Measurements from ENCODE around the gene HAX1.
"Not testable (repeated sequence)": the region's sequence is repeated elsewhere in the genome, so short reads cannot be mapped to it uniquely, and the experiment has no call there.

The HAX1 gene

DNA sequence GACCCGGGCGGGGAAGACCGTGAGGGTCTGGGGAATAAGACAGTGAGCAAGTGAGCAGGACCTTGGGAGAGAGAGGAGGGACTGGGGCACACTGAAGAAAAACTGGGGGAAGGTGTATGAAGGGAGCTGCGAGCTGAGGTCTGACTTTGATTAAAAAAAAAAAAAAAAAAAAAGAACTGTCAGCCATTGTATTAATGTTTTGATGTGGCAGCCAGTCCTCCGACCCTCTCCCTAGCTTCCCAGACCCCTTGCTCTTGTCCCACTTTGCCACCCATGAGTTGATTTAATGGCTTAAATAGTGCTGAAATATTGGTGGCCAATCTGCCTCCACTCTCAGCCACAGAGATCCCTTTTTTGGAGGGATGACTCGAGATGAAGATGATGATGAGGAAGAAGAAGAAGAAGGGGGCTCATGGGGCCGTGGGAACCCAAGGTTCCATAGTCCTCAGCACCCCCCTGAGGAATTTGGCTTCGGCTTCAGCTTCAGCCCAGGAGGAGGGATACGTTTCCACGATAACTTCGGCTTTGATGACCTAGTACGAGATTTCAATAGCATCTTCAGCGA, 652 bp downstream of the HAX1 start (continued):
- TF ChIP-seq, protein P1, sequence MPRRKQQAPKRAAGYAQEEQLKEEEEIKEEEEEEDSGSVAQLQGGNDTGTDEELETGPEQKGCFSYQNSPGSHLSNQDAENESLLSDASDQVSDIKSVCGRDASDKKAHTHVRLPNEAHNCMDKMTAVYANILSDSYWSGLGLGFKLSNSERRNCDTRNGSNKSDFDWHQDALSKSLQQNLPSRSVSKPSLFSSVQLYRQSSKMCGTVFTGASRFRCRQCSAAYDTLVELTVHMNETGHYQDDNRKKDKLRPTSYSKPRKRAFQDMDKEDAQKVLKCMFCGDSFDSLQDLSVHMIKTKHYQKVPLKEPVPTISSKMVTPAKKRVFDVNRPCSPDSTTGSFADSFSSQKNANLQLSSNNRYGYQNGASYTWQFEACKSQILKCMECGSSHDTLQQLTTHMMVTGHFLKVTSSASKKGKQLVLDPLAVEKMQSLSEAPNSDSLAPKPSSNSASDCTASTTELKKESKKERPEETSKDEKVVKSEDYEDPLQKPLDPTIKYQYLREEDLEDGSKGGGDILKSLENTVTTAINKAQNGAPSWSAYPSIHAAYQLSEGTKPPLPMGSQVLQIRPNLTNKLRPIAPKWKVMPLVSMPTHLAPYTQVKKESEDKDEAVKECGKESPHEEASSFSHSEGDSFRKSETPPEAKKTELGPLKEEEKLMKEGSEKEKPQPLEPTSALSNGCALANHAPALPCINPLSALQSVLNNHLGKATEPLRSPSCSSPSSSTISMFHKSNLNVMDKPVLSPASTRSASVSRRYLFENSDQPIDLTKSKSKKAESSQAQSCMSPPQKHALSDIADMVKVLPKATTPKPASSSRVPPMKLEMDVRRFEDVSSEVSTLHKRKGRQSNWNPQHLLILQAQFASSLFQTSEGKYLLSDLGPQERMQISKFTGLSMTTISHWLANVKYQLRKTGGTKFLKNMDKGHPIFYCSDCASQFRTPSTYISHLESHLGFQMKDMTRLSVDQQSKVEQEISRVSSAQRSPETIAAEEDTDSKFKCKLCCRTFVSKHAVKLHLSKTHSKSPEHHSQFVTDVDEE (CRISPR knock-in tag; IDR thresholded peaks at IDR 0.05) = no peak
- TF ChIP-seq ARNTL (CRISPR knock-in tag; IDR thresholded peaks at IDR 0.05; ENCODE audit: borderline replicate concordance, low read depth) = no peak
- no peak for TF ChIP-seq ESRRG (CRISPR knock-in tag; IDR thresholded peaks at IDR 0.05)

DNA sequence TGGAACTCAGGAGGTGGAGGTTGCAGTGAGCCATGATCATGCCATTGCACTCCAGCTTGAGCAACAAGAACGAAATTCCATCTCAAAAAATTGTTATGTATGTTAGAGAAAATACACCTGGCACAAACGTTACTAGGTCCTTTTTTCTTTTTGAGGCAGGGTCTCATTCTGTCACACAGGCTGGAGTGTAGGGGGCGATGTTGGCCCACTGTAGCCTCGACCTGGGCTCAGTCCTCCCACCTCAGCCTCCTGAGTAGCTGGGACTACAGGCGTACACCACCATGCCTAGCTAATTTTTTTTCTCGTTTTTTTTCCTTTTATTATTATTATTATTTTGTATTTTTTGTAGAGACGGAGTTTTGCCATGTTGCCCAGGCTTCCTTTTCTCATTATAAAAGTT, 4.4 kb downstream of the HAX1 start:
- TF ChIP-seq BACH2 (CRISPR knock-in tag; IDR thresholded peaks at IDR 0.05; ENCODE audit: borderline replicate concordance) = no peak
- TF ChIP-seq, protein P2, sequence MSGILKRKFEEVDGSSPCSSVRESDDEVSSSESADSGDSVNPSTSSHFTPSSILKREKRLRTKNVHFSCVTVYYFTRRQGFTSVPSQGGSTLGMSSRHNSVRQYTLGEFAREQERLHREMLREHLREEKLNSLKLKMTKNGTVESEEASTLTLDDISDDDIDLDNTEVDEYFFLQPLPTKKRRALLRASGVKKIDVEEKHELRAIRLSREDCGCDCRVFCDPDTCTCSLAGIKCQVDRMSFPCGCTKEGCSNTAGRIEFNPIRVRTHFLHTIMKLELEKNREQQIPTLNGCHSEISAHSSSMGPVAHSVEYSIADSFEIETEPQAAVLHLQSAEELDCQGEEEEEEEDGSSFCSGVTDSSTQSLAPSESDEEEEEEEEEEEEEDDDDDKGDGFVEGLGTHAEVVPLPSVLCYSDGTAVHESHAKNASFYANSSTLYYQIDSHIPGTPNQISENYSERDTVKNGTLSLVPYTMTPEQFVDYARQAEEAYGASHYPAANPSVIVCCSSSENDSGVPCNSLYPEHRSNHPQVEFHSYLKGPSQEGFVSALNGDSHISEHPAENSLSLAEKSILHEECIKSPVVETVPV (CRISPR knock-in tag; IDR thresholded peaks at IDR 0.05) = no peak
- no peak for TF ChIP-seq ESRRG (CRISPR knock-in tag; IDR thresholded peaks at IDR 0.05)
- TF ChIP-seq, protein P3, sequence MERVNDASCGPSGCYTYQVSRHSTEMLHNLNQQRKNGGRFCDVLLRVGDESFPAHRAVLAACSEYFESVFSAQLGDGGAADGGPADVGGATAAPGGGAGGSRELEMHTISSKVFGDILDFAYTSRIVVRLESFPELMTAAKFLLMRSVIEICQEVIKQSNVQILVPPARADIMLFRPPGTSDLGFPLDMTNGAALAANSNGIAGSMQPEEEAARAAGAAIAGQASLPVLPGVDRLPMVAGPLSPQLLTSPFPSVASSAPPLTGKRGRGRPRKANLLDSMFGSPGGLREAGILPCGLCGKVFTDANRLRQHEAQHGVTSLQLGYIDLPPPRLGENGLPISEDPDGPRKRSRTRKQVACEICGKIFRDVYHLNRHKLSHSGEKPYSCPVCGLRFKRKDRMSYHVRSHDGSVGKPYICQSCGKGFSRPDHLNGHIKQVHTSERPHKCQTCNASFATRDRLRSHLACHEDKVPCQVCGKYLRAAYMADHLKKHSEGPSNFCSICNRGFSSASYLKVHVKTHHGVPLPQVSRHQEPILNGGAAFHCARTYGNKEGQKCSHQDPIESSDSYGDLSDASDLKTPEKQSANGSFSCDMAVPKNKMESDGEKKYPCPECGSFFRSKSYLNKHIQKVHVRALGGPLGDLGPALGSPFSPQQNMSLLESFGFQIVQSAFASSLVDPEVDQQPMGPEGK (CRISPR knock-in tag; IDR thresholded peaks at IDR 0.05; ENCODE audit: borderline replicate concordance) = no peak
- TF ChIP-seq OSR1 (CRISPR knock-in tag; IDR thresholded peaks at IDR 0.05) = no peak
- no peak for TF ChIP-seq ZFP3 (CRISPR knock-in tag; IDR thresholded peaks at IDR 0.05)
- no peak for TF ChIP-seq ZNF70 (CRISPR knock-in tag; IDR thresholded peaks at IDR 0.05)
- TF ChIP-seq ZNF565 (CRISPR knock-in tag; conservative IDR thresholded peaks at IDR 0.05; ENCODE audit: low read depth) = no peak
- no peak for TF ChIP-seq PPARA (CRISPR knock-in tag; IDR thresholded peaks at IDR 0.05; ENCODE audit: borderline replicate concordance)
- TF ChIP-seq ZC3H10 (CRISPR knock-in tag; IDR thresholded peaks at IDR 0.05) = no peak
- TF ChIP-seq ZNF8 (CRISPR knock-in tag; IDR thresholded peaks at IDR 0.05) = no peak
- no peak for TF ChIP-seq TOX (CRISPR knock-in tag; IDR thresholded peaks at IDR 0.05; ENCODE audit: borderline replicate concordance)
- TF ChIP-seq ZFP30 (CRISPR knock-in tag; IDR thresholded peaks at IDR 0.05) = no peak
- TF ChIP-seq, protein P1 (CRISPR knock-in tag; IDR thresholded peaks at IDR 0.05) = no peak
- no peak for TF ChIP-seq SNAI2 (CRISPR knock-in tag; IDR thresholded peaks at IDR 0.05)
- TF ChIP-seq, protein P4, sequence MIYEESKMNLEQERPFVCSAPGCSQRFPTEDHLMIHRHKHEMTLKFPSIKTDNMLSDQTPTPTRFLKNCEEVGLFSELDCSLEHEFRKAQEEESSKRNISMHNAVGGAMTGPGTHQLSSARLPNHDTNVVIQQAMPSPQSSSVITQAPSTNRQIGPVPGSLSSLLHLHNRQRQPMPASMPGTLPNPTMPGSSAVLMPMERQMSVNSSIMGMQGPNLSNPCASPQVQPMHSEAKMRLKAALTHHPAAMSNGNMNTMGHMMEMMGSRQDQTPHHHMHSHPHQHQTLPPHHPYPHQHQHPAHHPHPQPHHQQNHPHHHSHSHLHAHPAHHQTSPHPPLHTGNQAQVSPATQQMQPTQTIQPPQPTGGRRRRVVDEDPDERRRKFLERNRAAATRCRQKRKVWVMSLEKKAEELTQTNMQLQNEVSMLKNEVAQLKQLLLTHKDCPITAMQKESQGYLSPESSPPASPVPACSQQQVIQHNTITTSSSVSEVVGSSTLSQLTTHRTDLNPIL (CRISPR knock-in tag; IDR thresholded peaks at IDR 0.05; ENCODE audit: low read depth) = no peak
- TF ChIP-seq GLIS3 (CRISPR knock-in tag; IDR thresholded peaks at IDR 0.05) = no peak
- no peak for ATAC-seq

DNA sequence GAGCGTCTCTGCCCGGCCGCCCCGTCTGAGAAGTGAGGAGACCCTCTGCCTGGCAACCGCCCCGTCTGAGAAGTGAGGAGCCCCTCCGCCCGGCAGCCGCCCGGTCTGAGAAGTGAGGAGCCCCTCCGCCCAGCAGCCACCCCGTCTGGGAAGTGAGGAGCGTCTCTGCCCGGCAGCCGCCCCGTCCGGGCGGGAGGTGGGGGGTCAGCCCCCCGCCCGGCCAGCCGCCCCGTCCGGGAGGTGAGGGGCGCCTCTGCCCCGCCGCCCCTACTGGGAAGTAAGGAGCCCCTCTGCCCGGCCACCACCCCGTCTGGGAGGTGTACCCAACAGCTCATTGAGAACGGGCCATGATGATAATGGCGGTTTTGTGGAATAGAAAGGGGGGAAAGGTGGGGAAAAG, 15.2 kb downstream of the HAX1 start:
- ATAC-seq = not testable (repeated sequence)

DNA sequence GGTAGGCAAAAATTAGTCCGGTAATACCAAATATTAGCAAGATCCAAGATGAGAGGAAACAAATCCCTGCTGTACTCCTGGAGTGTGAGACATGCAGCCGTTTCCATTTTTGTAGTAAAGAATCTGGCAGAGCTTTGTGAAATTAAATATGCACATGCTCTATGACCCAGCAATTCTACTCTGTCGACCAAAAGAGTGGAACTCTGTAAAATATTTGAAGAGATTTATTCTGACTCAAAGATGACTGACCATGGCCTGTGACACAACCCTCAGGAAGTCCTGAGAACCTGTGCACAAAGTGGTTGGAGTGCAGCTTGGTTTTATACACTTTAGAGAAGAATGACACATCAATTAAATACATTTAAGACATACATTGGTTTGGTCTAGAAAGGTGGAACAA, 16.2 kb downstream of the HAX1 start:
- ATAC-seq = no peak
- TF ChIP-seq GLIS3 (CRISPR knock-in tag; IDR thresholded peaks at IDR 0.05) (no peak), ZFP30 (CRISPR knock-in tag; IDR thresholded peaks at IDR 0.05) (no peak), ZC3H10 (CRISPR knock-in tag; IDR thresholded peaks at IDR 0.05) (no peak), OSR1 (CRISPR knock-in tag; IDR thresholded peaks at IDR 0.05) (no peak), ZNF565 (CRISPR knock-in tag; conservative IDR thresholded peaks at IDR 0.05; ENCODE audit: low read depth) (no peak), RARB (CRISPR knock-in tag; IDR thresholded peaks at IDR 0.05) (no peak), BACH2 (CRISPR knock-in tag; IDR thresholded peaks at IDR 0.05; ENCODE audit: borderline replicate concordance) (no peak), TOX (CRISPR knock-in tag; IDR thresholded peaks at IDR 0.05; ENCODE audit: borderline replicate concordance) (no peak), ZFP3 (CRISPR knock-in tag; IDR thresholded peaks at IDR 0.05) (no peak), ZNF70 (CRISPR knock-in tag; IDR thresholded peaks at IDR 0.05) (no peak), CSDC2 (CRISPR knock-in tag; IDR thresholded peaks at IDR 0.05) (no peak), ARNTL (CRISPR knock-in tag; IDR thresholded peaks at IDR 0.05; ENCODE audit: borderline replicate concordance, low read depth) (no peak), SNAI2 (CRISPR knock-in tag; IDR thresholded peaks at IDR 0.05) (no peak)
- TF ChIP-seq, protein P4 (CRISPR knock-in tag; IDR thresholded peaks at IDR 0.05; ENCODE audit: low read depth) = no peak
- TF ChIP-seq, protein P1 (CRISPR knock-in tag; IDR thresholded peaks at IDR 0.05) = no peak

All from SK-N-SH treated with all-trans-retinoic acid at 6 μM for 48 hours (cell line).